IPS DF 4.7 (cell line): Measurements from ENCODE around the gene FDPS.

Source experiments
- DNase-seq: peaks from one replicate; pipeline ENCODE4 v3.0.0-alpha.2; 2013; ENCODE audit warnings: low spot score; ENCODE audit errors: extremely low read depth

The FDPS gene

DNA sequence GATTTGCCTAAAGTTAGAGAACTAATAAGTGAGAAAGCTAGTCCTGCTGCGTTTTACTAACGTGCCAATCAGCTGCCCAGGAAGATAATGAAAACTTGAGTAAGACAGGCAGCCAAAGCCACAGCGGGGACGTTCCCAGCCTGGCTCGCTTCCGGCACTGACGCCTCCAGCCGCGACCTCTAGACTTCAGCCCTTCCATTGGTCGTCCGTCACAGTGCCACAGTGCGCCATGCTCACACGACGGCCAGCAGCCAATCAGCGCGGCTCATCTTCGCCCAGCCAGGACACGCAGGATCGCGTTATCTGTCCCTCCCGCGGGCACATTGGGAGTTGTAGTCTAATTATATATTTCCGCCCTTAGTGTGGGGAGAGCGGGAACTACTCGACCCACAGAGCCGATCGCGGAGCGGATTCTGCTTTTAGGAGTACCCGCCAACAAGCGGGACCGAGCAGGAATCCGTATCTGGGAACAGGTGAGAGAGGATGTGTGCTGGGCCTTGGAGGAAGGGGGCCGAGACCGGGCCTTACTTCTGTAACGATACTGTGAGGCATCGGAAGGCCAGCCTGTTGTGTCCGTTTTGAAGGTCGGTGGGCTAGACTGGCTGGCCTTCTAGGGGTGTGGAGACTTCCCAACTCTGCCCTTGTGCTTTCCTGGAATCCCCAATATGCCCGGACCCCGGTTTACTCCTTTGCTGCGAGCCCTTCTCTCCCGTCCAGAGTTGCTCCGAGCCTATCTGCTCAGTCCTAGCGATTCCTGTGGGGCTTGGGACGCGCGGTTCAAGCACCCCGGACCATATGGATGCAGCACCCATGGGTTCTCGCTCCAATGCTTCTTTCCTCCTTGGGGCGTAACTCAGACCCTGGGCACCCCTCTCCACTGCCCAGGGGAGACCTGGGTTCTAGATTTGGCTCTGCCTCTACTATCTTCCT lies at the start of gene FDPS:
TSS of gene FDPS (plus strand) at position 374 of the 930 bp plus-strand sequence. CDS start 924 bp downstream, outside the sequence.
- peak; percentile 93 for DNase-seq

DNA sequence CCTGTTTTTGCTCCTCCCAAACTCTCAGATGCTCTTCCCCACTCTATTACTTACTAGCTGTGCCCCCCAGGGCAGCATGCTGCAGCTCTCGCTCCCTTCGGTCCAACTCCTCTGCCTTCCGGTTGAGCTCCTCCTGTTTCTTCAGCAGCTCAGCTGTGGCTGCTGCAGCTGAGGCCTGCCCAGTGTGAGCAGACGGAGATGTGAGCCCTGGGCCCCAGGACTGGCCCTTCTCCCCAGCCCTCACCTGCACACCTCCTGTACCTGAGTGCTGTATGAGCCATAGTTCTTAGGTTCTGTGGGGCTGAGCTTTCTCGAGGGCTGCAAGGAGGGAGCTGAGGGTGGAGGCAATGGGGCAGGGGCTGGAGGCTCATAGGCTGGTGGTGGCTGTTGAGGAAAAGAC lies 48.4 kb upstream of the FDPS start:
- DNase-seq, result no peak

DNA sequence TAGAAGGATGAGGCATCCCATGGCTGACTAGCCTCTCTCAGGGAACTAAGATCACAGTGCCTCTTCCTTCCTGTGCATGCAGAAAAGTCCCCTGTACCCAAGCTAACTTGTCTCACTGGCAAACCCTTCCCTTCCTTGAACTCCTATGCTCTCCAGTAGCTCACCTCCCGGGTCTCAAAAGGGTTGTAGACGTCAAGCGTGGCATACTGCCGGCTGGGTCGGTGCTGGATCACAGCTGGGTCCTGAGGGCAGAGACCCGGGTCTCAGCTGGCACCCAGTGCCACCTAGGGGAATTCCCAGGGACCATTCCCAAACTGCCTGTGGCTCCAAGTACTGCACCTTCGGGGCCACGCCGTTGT lies 47.2 kb upstream of the FDPS start:
- DNase-seq, result no peak

DNA sequence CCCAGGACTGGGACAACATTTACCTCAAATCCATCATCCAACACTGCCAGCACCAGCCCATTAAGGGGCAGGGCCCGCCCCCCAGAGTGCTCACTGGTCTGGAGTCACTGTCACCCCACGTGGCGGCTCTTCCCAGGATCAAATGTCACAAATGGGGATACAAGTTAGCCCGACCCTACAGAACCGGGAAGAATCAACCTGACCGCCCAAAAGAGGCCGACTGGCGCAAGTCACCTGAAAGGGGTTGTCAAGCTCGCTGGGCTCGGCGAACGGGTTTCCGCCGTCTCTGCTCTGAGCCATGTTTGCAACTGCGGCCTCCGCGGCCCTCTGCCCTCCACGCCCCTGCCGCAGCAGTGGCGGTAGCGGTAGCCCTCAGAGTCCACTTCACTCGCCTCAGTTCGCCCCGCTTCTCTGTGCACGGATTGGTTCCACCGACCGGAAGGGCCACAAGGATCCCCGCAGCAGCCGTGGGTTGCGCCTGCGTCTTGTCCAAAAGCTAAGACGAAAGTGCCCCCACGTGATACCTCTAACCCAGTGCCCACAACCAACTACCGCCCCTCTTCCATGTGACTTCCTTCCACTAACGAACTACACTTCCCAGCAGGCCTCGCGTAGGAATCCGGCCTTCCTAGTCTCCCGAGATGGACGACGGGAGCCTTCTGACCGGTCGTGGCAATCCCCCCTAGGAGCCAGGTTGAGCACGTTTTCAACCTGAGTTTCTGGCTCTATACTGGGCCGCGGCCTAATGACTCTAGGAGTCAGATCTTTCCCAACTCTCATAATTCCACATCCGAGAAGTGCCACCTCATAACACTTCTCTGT lies 46.6 kb upstream of the FDPS start, which contains the start of gene SCAMP3:
TSS of gene SCAMP3 (minus strand) at position 509 of the 822 bp plus-strand sequence. CDS start at position 300, 209 bp downstream.
- DNase-seq, result no peak

DNA sequence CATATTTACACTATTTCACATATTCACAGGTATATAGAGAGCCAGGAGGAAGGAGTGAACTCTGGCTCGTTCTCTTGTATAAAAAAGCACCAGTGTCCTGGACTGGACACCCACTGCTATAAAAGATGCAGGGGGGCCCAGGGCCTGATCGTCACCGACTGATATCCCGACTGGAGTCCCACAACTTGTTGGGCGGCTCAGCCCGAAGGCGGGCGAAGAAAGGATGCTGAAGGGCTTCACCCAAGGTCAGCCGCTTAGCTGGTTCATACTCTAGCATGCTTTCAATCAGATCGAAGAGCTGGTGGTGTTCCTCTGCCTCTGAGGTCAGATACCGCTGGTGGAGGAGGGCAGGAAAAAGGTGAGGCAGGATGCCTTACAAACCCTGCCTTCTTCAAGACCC lies 45.6 kb upstream of the FDPS start:
- DNase-seq, result no peak

DNA sequence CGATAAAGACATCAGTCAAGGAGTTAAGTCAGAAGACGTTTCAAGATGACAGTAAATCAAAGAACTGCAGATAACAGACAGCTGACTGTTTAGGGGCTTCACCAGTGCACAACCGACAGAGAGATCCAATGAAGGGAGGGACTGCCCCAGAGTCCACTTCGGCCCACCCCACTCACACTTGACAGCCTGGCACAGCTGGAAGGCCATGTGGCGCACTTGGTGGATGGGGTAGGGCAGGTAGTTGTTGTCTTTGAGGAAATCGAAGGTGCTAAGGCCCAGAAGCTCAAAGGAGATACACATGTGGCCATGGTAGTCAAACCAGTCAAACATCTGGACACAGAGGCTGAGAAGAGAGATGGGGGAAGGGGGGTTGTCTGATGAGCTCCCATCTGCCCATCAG lies 42.1 kb upstream of the FDPS start:
- no peak for DNase-seq

DNA sequence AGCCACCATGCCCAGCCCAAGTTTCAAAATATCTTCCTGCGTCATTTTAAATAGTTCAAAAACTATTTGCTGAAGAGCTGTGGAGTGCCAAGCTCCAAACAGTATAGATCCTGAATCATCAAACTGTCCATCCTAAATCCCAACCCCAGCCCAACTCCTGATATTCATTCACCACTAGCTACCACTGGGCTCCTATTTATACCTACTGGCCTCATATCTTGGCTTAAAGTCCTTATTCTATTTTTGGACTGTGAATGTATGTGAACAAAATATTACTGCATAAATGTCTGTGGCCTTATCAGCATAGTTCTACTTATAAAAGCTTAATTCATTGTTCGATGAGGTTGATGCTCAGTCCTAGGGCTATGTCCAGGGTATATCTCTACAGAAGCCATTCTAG lies 41.3 kb upstream of the FDPS start:
- no peak for DNase-seq

DNA sequence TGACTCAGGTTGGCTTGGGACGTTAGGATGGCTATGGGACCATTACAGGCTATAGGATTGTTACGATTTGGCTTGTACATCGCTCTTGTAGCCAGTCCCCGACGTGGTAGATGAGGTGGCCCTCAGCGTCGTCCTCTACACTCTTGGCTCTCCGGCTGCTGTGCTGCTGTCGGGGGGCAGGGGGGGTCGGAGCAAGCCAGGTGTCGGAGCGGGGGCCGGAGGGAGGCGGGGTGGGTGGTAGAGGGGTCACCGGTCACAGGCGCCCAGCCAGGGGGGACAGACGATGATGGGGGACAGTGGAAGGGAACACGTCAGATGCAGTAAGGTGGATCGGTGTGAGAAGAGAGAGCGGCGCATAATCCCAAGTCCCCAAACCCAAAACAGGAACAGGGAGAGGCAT lies 40.0 kb upstream of the FDPS start:
- no peak for DNase-seq

DNA sequence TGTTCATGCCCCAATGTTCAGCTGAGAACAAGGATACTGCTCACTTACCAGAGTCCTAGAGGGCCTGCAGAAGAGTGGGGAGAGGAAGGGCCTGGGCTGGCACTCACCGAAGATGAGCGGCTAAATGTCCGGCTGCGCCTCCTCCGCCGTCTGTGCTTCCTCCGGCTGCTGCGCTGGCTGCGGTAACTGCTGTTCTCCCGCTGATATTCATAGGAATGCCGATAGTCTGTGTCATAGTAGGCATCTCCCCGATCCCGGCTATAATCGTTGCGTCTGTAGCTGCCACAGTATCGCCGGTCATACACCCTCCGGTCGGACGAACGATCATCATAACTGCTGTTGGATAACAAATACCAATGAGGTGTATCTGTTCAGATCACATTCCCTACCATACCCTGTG lies 39.3 kb upstream of the FDPS start:
- DNase-seq, result no peak

DNA sequence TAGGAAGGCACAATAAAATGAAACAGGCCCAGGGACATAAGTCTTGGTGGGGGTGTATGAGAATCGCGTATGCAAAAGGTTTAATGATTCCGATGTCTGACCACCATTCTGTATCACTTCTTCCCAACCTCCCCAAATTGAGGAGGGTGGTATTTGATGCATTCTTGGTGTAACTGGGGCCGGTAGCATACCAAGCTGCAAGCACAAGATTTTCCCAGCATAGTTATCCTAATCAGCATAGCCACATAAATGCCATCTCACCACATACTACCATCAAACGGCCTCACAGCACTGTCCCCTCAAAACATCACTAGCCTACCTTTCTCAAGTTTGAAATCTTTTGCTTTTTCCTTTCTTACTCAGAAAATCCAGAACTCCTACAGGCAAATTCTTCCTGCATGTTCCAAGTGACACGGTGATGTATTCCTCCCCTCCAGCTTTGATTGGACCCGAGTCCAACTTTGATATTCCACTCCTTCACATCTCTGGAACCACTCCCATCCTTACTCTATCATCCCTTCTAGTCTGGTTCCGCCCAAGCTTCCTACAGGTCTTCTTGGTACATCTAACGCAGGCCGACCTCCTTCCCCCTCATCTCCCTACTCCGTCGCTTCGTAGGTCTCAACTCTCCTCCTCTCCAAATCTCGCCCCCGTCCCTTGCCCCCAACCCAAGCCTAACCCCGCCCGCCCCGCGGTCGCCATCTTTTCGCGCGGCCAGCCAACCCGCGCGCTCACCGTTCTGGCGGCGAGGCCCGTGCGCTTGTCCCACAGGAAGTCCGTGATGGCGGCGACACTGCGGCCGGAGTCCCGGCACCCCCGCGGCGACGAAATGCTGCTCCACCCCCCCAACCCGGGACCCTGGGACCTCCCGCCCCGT lies 36.0 kb upstream of the FDPS start:
- DNase-seq, result no peak

DNA sequence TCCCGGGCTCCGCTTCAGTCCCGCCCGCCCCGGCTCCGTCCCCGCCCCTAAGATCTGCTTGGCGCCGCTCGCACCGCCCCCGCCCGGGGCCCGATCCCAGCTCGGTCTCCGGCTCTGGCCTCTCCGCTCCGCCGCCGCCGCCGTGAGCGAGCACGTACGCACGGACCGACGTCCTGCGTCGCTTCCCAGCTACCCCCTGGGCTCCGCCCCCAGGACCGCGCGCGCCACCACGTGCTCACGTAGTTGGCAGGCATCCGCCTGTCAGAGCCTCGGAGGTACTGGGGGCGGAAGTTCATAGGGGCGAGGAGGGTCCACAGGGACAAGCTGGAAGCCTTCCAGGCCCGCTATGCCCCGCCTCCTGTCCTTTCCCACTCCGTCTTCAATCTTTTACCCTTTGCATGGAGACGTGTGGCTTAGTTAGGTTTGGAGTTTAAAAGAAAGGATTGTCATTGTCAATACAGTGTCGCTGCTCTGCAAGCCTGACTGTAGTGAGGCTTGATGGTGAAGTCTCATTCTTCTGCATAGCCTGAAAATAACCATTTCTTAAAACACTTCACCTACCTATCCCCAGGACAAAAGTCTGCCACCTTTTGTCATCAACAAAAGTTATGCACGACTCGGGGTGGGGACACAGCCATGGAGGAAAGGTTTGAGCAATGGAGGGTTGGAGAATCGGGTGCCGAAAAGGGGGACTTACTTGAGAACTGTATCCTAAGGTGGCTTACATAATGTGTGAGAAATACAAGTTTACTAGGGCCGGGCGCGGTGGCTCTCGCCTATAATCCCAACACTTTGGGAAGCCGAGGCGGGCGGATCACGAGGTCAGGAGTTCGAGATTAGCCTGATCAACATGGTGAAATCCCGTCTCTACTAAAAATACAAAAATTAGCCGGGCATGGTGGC lies 35.1 kb upstream of the FDPS start, which contains the start of gene CLK2:
TSS of gene CLK2 (minus strand) at position 162 of the 903 bp plus-strand sequence. CDS start 2,527 bp downstream, outside the sequence.
- no peak for DNase-seq

DNA sequence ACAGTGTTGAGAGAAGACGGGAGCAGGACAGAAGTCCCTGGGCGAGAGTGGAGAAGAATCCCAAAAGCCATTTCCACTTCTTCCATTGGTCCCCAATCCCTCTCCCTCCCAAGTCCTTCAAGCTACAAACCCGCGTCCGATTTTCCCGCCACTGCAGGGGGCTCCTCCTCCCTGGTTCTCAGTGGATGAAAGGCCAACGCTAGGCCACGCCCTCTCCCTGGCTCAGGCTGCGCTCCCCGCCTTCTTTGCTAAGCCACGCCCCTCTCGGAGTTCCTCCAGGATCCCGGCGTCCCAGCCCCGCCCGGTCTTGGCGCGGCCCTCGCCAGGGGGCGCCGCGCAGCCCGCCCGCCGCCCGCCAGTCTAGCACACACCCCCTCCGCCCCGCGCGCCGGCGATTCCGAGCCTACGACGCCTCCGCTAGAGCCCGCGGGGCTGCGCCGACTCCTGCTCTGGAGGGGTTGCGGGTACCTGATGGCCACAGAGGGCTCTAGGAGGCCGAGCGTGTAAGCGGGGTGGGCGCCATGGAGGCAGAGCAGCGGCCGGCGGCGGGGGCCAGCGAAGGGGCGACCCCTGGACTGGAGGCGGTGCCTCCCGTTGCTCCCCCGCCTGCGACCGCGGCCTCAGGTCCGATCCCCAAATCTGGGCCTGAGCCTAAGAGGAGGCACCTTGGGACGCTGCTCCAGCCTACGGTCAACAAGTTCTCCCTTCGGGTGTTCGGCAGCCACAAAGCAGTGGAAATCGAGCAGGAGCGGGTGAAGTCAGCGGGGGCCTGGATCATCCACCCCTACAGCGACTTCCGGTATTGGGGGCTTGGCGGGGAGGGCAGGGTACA lies 31.4 kb upstream of the FDPS start, which contains the start of gene HCN3:
TSS of gene HCN3 (plus strand) at position 394 of the 832 bp plus-strand sequence. CDS start at position 522, 128 bp downstream.
- peak; percentile 97 for DNase-seq

DNA sequence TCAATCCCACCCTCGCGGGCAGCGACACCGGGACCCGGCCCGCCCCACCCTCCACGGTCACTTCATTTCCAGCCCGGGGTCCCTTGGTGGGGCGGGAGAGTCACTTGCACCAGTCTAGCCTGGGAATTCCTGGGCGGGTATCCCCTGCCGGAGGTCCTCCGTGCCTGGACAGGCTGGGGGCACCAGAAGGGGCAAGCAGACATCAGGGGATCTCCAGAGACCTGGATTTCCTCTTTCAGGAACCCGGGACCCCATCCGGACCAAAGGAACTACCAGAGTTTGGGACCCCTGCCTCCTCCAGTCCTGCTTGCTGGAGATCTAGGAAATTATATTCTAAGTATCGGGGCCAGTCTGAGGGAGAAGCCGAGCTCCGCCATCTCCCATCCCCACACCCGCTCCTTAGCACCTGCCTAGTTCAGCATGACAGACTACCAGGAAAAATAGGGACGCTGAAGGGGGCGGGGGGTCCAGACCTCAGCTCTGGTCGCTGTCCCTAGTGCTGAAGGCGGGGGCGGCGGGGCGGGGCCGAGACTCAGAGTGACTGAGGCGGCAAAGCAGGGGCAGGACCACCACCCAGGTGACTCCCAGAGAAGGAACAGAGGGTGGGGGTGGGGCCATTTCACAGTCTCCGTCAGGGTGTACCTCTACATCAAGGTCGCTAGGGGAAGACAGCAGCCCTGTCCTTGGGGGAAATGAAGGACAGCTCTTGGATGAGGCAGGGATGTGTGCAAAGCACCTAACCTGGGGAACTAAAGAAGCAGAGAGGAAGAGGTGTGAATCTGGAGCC lies 30.6 kb upstream of the FDPS start:
- DNase-seq, result no peak

DNA sequence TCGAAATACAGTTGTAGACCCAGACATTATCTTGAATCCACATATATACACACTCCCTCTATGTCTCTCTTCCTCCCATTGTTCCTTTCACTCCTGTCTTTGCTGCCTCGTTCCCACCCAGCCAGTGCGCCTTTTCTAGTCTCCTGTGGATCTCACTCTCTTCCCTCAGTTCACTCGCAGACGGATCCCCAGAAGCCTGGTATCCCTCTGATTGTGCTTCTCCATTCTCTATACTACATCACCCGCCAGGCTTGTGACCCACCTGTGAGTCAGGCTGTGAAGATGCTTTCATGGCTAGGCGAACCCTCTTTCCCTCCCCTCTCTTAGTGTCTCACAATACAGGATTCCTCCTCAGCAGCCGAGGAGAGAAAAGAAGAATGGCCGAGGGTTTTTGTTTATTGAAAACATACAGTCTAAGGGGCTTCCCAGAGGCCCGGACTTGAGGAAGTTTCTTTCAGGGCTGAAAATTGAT lies 29.9 kb upstream of the FDPS start:
- DNase-seq, result no peak

DNA sequence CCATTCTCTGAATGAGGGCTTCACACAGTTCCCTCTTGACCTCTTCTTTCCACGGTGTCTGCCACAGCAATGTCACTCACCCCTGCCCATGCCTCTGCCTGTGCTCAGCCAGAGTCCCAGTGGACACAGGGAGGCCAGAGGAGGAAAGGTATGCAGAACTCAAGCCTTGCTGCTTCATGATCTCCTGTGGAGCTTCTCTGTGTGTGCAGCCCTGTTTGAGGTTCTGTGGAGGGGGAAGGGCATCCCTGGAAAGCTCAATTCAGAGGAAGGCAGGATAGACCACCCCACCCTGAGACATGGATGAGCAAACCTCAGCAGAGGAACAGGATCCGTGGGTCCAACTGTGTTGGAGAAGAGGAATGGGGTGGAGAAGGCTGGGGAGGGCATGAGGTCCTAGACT lies 29.4 kb upstream of the FDPS start:
- no peak for DNase-seq

DNA sequence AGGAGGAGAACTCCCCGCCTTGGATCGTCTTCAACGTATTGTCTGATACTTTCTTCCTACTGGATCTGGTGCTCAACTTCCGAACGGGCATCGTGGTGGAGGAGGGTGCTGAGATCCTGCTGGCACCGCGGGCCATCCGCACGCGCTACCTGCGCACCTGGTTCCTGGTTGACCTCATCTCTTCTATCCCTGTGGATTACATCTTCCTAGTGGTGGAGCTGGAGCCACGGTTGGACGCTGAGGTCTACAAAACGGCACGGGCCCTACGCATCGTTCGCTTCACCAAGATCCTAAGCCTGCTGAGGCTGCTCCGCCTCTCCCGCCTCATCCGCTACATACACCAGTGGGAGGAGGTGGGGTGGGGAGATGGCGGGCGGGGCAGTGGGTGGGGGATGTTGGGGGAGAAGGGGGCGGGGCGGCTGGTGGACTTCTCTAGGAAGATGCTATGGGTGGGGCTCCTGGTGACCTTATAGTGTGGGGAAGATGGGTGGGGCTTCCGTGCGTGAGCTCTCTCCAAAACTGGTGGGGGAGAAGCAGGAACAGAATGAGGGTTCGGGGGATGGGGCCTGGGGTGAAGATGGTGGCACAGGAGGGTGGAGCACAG lies 26.1 kb upstream of the FDPS start:
- DNase-seq, result no peak

DNA sequence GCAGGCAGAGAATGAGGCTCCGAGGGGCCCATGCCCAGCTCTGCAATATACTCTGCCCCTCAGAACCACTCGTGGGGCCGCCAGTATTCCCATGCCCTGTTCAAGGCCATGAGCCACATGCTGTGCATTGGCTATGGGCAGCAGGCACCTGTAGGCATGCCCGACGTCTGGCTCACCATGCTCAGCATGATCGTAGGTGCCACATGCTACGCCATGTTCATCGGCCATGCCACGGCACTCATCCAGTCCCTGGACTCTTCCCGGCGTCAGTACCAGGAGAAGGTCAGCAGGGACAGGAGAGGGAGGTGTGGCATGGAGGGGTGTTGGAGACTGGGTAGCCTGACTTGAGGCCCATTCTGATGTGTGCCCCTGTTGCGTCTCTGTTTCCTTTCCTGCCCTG lies 24.2 kb upstream of the FDPS start:
- DNase-seq, result no peak

DNA sequence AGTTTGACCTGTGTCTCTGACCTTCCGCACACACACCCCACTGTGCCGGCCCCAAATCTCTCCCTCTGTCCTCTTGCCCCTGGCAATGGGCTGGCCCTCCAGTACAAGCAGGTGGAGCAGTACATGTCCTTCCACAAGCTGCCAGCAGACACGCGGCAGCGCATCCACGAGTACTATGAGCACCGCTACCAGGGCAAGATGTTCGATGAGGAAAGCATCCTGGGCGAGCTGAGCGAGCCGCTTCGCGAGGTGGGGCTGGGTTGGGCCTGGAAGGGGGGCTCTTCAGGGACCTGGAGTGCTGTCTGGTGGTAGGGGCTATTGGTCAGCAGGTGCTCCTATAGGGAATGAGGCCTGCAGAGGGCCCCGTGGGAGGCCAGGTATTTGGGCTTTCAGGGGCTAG lies 23.6 kb upstream of the FDPS start:
- no peak for DNase-seq
